ENCODE measurements around the gene MS4A2. TPM values are rescaled to one million over a fixed set of nuclear protein-coding genes. Genes with fewer than 3 reads are reported as not detected.
"Not testable (repeated sequence)": the region's sequence is repeated elsewhere in the genome, so short reads cannot be mapped to it uniquely, and the experiment has no call there.

MS4A2 gene
- total RNA-seq (ENCODE audit: insufficient read depth, low replicate concordance): 7.0 TPM

DNA sequence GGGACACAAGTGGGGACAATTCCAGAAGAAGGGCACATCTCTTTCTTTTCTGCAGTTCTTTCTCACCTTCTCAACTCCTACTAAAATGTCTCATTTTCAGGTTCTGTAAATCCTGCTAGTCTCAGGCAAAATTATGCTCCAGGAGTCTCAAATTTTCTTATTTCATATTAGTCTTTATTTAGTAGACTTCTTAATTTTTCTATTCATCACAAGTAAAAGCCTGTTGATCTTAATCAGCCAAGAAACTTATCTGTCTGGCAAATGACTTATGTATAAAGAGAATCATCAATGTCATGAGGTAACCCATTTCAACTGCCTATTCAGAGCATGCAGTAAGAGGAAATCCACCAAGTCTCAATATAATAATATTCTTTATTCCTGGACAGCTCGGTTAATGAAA lies at the start of gene MS4A2:
Gene MS4A2 (plus strand): TSS at position 301 of the 400 bp plus-strand sequence. CDS start 102 bp downstream, outside the sequence.
- DNase-seq (ENCODE audit: low spot score): no peak

DNA sequence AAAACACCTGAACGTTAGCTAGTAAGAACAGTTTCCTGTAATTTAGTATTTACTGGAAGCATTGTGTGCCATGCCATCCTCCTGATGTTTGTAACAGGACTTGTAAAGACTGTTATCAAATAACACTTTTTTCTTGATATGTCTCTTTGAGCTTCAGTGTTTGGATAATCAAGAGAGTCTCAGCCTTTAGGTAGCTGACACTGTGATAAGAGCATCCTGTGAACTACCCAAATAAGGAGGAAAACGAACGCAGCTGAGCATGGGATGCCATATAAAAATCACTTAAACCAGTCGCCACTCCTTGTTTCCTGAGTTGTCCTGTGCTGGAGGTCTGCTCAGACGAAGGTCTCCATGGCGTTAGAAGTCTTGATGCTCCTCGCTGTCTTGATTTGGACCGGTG lies 48.4 kb upstream of the MS4A2 start, which contains the start of gene OOSP2:
Gene OOSP2 (plus strand): TSS at position 301 of the 400 bp plus-strand sequence. CDS start 51 bp downstream, at position 352.
- DNase-seq (ENCODE audit: low spot score): no peak

DNA sequence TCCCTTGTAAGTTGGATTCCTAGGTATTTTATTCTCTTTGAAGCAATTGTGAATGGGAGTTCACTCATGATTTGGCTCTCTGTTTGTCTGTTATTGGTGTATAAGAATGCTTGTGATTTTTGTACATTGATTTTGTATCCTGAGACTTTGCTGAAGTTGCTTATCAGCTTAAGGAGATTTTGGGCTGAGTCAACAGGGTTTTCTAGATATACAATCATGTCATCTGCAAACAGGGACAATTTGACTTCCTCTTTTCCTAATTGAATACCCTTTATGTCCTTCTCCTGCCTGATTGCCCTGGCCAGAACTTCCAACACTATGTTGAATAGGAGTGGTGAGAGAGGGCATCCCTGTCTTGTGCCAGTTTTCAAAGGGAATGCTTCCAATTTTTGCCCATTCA lies 38.0 kb upstream of the MS4A2 start:
- not testable (repeated sequence) for DNase-seq (ENCODE audit: low spot score)

DNA sequence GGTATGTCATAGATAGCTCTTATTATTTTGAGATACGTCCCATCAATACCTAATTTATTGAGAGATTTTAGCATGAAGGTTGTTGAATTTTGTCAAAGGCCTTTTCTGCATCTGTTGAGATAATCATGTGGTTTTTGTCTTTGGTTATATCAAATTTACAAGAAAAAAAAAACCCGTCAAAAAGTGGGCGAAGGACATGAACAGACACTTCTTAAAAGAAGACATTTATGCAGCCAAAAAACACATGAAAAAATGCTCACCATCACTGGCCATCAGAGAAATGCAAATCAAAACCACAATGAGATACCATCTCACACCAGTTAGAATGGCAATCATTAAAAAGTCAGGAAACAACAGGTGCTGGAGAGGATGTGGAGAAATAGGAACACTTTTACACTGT lies 37.6 kb upstream of the MS4A2 start:
- not testable (repeated sequence) for DNase-seq (ENCODE audit: low spot score)

DNA sequence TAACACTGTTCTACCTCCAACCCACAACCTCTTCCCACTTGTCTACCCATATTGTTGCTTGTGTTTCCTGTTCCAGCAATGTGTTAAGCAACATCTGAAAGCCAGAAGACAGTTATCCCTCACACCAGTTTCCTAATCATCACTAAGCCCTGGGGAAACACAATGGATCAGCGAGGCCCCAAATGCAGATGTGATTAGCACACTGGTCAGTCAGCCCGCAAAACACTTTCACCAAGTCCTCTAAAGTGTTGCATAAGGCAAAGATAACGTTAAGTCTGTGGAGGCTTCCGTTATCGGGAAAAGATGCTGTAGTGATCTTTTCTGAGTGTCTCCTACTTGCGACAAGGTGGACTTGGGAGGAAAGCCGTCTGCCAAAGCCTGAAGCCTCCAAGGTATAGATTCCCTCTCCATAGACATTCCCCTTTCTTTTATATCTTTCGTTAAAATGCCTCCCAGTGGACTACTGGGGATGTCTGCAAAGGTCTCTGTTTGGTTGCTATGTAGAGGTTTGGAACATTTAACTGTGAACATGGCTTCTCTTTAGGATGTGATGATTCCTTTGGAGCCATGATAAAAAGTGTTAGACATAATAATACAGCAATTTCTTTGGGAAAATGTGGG lies 32.0 kb upstream of the MS4A2 start, which contains the start of gene MS4A3:
Gene MS4A3 (plus strand): TSS at position 317 of the 621 bp plus-strand sequence. CDS start 4,496 bp downstream, outside the sequence.
- DNase-seq (ENCODE audit: low spot score): no peak

DNA sequence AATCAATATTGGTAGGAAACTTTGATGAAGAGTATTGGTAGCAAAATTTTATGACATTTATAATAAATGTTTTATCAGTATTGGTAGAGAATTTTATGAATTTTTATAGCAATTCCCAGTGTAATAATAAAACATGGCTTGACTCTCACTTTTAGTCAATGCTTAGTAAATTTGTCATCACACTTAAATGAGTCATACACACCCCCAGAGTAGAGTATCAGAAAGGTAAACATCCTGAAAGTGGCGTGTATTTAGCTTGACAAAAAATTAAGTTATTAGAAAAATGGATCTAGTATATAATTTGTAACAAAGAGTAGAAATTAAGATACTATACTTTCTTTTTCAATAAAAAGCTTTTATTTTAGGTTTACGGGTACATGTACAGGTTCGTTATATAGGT lies 29.4 kb upstream of the MS4A2 start:
- DNase-seq (ENCODE audit: low spot score): no peak

DNA sequence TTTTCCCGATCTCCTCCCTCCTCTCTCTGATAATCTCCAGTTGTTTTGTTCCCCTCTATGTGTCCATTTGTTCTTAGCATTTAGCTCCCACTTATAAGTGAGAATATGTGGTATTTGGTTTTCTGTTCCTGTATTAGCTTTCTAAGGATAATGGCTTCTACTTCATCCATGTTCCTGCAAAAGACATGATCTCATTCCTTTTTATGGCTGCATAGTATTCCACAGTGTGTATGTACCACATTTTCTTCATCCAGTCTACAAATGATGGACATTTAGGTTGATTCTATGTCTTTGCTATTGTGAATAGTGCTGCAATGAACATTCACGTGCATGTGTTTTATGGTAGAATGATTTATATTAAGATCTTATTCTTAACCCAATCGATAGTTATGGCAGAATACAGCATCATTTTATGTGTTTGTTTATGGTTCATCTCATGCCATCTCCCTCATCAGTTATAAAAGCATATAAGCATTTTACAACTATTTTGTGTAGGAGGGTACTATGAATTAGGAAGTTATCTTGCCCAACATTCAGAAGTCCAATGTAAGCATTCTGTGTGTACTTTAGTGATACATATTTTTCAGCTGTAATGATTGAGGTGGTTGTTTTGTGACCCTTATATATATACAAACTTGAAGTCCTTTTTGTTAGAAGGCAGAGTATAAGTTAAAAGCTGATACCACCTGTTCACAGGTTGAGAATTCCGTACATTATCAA lies 28.8 kb upstream of the MS4A2 start:
- no peak for DNase-seq (ENCODE audit: low spot score)

DNA sequence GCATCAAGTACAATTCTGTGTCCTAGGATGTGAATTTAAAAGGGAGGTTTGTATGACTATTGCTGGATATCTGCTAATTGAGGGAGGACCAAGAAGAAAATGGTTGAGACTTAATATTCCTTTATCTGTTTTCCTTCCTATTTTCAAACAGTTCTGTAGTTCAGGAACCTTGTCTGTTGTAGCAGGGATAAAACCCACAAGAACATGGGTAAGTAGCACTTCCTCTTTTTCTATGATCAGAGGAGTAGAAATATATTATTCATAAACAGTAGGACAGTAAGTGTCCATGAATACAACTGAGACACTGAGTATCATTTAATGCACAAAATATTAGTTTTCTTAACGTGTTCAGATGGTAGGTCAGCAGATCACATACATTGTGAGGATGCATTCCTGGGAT lies 24.4 kb upstream of the MS4A2 start:
- DNase-seq (ENCODE audit: low spot score): no peak

DNA sequence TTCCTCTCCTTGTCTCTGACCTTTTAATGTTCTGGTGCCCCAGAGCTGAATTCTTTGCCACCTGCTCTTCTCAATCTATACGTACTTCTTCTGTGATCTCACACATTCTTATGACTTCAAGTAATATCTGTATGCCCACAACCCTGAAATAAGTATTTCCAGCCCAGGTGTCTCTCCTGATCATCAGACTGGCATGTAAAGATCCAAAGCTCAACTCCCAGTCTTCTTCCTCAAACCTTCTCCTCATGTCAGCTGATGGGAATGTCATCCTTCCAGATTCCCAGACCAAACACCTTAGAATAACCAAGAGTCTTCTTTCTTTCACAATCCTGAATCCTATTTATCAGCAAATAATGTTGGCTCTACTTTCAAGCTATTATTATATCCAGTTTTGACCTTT lies 22.7 kb upstream of the MS4A2 start:
- no peak for DNase-seq (ENCODE audit: low spot score)

DNA sequence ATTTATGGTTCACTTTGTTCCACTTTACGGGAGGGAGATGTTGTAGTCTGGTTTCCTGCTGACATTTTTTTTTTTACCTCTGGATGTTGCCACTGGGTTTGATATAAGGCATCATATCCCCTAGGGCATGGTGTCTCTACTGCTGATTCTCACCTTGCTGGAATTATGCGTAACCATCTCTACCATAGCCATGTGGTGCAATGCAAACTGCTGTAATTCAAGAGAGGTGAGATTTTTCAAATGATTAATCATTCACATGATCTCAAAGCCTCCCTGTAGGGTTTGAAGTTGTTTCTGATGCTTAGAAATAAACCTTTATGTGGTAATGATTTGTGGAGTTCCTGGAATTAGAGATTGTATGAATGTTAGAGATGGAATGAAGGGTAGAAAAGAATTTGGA lies 19.0 kb upstream of the MS4A2 start:
- DNase-seq (ENCODE audit: low spot score): no peak

DNA sequence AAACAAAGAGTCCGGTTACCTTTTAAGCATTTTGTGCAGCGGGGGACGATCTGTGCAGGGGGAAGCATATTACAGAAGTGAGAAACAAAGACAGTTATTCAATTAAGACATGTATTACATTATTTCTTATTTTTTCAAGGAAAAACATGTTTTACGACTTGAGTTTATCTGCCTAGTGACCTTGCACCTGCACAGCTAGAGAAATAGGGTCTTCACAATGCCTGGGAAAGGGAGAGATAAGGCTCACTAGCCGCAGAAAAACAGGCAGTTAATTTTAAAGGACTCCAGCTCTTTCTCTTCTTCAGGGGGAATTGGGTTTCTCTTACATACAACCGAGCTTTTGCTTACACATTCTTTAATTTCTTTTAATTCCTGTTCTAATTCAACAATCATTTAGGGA lies 16.8 kb upstream of the MS4A2 start:
- DNase-seq (ENCODE audit: low spot score): not testable (repeated sequence)

DNA sequence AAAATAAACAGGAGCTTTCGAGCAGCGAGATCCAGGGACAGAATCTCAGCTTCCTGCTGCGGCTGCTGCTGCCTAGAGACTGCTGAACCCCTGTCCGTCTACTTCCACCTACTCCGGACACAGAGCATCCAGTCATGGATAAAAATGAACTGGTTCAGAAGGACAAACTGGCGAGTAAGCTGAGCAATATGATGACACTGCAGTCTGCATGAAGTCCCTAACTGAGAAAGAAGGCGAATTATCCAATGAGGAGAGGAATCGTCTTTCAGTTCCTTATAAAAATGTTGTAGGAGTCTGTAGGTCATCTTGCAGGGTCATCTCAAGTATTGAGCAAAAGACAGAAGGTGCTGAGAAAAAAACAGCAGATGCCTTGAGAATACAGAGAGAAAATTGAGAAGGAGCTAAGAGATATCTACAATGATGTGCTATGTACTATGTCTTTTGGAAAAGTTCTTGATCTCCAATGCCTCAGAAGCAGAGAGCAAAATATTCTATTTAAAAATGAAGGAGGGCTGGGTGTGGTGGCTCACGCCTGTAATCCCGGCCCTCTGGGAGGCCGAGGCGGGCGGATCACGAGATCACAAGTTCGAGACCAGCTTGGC lies 11.1 kb upstream of the MS4A2 start:
- DNase-seq (ENCODE audit: low spot score): no peak

DNA sequence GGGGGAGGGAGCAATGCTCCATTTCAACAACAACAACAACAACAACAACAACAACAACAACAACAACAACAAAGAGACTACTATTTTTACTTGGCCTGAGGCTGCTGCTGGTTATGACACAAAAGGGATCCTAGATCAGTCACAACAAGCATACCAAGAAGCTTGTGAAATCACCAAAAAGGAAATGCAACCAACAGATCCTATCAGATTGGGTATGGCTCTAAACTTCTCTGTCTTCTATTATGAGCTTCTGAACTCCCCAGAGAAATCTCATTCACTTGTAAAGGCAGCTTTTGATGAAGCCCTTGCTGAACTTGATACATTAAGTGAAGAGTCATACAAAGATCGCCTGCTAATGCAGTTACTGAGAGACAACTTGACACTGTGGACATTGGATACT lies 10.5 kb upstream of the MS4A2 start:
- DNase-seq (ENCODE audit: low spot score): no peak

DNA sequence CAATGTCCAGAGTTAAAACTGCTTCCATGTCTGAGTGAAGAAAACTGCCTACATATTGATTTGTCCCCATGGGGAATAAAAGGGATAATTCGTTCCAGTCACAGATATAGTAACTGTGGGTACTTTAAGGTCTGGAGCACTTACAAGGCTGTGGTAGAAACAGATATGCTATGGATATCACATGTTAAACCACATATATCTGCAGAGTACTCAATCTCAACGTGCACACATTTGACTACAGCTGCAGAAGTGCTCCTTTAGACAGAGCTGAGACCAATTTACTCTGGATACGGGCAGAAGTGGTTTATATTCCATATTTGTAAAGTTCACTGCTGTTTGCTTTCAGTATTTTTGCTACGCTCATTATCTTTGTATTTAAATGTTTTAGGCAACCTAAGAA lies 9.7 kb upstream of the MS4A2 start:
- no peak for DNase-seq (ENCODE audit: low spot score)

DNA sequence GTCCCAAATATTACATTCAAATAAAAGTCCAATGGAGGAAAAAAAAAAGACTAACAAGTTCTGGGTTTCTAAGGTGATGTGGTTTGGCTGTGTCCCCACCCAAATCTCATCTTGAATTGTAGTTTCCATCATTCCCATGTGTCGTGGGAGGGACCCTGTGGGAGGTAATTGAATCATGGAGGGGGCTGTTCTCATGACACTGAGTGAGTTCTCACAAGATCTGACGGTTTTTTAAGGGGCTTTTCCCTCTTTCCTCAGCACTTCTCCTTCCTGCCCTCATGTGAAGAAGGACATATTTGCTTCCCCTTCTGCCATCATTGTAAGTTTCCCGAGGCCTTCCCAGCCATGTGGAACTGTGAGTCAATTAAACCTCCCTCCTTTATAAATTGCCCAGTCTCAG lies 7.9 kb upstream of the MS4A2 start:
- no peak for DNase-seq (ENCODE audit: low spot score)

DNA sequence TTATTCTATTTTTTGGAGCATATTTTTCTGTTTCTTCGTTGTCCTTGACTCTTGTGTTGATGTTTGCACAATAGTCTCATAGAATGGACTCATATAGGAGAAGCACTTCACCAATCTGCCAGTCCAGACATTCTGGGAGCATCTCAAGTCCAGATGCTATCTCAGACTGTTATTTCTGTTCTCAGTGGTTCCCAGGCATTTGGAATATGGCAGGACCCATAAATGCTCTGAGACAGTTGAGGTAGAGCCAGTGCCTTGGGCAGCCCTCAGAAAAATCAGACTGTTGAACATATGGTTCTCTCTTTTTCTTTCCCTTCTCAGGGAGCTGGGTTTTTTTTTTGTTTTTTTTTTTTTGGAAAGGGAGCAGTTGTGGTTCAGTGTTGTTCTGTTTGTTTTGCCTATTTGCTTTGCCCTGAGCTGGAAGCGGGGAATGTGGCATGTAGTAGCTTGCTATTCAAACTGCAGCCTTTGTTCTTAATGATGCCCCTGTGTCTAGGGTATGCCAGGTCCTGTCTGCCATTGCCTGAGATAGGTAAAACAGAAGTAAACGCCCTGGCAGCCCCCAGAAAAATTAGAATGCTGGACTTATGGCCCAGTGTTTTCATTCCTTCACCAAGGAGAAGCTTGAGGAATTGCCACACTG lies 3.7 kb upstream of the MS4A2 start:
- DNase-seq (ENCODE audit: low spot score): no peak

DNA sequence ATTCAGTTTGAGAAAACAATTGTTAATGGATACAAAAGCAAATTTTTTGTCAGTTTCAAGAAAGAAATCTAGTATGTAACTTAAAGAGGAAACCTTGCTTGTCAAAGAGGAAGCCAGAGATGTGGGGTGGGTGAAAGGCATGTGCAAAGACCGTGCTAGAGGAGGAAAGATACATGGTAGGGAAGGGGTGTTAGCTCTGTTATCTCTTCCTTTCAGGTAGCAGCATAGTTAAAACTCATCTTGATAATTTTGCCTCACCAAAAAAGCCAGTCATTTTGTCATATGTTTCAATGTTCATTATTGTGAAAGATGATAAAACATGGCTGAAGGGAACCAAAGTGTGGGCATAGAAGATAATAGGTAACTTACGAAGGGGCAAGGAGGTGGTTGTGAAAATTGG lies 2.6 kb upstream of the MS4A2 start:
- DNase-seq (ENCODE audit: low spot score): no peak

DNA sequence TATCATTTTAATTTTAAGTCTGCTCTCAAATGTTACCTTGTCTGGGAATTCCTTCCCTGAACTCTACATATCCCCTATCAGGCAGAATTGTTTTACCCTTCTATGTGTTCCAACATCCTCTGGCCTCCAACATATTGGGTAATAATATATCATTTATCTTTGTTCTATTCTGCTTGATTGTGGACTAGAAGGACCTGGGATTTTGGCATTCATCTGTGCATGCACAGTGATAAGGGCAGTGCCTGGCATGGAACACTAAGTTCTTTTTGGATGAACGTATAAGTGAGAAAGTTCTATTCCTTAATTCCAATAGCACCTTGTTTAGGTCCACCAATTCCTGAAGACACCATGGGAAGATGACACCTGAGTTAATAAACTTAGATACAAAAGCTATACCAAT lies 1.2 kb upstream of the MS4A2 start:
- DNase-seq (ENCODE audit: low spot score): no peak

DNA sequence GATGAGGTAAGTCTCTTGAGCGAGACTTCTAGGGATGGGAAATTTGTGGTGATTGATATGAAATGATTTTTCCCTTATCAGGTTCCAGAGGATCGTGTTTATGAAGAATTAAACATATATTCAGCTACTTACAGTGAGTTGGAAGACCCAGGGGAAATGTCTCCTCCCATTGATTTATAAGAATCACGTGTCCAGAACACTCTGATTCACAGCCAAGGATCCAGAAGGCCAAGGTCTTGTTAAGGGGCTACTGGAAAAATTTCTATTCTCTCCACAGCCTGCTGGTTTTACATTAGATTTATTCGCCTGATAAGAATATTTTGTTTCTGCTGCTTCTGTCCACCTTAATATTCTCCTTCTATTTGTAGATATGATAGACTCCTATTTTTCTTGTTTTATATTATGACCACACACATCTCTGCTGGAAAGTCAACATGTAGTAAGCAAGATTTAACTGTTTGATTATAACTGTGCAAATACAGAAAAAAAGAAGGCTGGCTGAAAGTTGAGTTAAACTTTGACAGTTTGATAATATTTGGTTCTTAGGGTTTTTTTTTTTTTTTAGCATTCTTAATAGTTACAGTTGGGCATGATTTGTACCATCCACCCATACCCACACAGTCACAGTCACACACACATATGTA lies 7.1 kb downstream of the MS4A2 start:
- DNase-seq (ENCODE audit: low spot score): no peak

DNA sequence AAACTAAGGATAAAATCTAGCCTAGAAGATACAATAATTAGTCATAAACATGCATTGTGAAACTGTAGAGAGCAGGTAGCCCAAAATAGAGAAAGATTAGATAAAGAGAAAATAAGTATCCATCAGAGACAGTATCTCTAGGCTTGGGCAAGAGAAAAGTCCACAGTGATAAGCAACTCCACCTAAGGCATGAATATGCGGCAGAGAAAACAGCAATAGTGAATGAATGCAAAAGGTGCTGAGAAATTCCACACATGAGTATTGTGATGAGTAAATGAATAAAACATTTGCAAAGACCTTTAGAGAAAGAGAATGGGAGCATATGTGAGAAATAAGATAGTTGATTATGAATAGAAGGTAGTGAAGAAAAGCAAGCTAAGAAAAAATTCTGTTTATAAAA lies 8.7 kb downstream of the MS4A2 start:
- DNase-seq (ENCODE audit: low spot score): no peak

DNA sequence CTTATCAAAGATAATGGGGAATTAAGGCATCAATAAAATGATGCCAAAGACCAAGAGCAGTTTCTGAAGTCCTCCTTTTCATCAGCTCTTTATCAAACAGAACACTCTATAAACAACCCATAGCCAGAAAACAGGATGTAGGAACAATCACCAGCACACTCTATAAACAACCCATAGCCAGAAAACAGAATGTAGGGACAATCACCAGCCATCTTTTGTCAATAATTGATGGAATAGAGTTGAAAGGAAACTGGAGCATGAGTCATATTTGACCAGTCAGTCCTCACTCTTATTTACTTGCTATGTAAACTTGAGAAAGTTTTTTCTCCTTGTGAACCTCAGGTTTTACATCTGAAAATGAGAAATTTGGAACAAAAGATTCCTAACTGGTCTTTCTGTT lies 10.0 kb downstream of the MS4A2 start:
- no peak for DNase-seq (ENCODE audit: low spot score)

DNA sequence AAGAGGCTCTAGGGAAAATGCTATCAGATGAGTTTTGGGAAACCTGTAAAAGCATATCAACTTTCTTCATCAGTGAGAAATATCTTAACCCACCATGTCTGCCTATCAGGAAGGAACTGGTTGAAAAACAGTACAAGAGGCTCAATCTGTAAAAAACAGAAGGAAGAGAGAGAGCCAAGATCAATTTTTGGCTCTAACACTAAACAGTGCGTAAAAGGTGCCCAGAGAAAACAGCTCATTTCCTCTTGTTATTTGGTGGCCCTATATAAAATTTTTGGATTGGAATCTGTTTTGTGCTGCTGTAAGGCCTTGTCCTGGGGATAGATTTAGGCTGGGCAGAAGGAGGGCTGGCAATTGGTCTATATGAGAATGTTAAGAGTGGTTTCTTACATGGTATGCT lies 12.1 kb downstream of the MS4A2 start:
- DNase-seq (ENCODE audit: low spot score): no peak
